Endodermal cell (in vitro differentiated cells): ENCODE data around the gene ANKUB1. TPM values are rescaled to one million over a fixed set of nuclear protein-coding genes. Genes with fewer than 3 reads are reported as not detected.

Experiments used
- DNase-seq: peaks from one replicate; pipeline ENCODE4 v3.0.0-alpha.2; 2017
- H3K27ac ChIP-seq: 2 replicates; pipeline ENCODE4 v1.5.1; 2013; ENCODE audit warnings: mild to moderate bottlenecking, low read depth, low read length, moderate library complexity
- H3K27me3 ChIP-seq: 2 replicates; pipeline ENCODE4 v1.6.1; 2013; ENCODE audit warnings: mild to moderate bottlenecking, low read length, moderate library complexity; ENCODE audit not compliant: insufficient read depth, control insufficient read depth, poor library complexity, severe bottlenecking
- H3K36me3 ChIP-seq: 2 replicates; pipeline ENCODE4 v1.7.0; 2013; ENCODE audit warnings: mild to moderate bottlenecking, low read length, moderate library complexity; ENCODE audit not compliant: control insufficient read depth, insufficient read depth
- H3K4me1 ChIP-seq: one replicate; pipeline ENCODE4 v1.7.0; 2013; ENCODE audit warnings: low read length; ENCODE audit not compliant: control insufficient read depth, insufficient read depth
- H3K4me3 ChIP-seq: 2 replicates; pipeline ENCODE4 v1.5.1; 2013; ENCODE audit warnings: mild to moderate bottlenecking, low read length, moderate library complexity
- H3K9ac ChIP-seq: 2 replicates; pipeline ENCODE4 v1.6.1; 2013; ENCODE audit warnings: mild to moderate bottlenecking, low read length, moderate library complexity; ENCODE audit not compliant: poor library complexity, severe bottlenecking; ENCODE audit errors: extremely low read depth
- H3K9me3 ChIP-seq: 2 replicates; pipeline ENCODE4 v1.6.1; 2013; ENCODE audit warnings: mild to moderate bottlenecking, low read length, moderate library complexity; ENCODE audit not compliant: control insufficient read depth
- H3K27ac Mint-ChIP-seq: 2 replicates; pipeline ENCODE4 v1.8.0; 2020; ENCODE audit warnings: mixed read lengths
- H3K27me3 Mint-ChIP-seq: 2 replicates; pipeline ENCODE4 v1.8.0; 2021; ENCODE audit warnings: mild to moderate bottlenecking, mixed read lengths; ENCODE audit not compliant: insufficient read depth
- H3K36me3 Mint-ChIP-seq: 2 replicates; pipeline ENCODE4 v1.8.0; 2020; ENCODE audit warnings: low read depth, mixed read lengths
- H3K4me1 Mint-ChIP-seq: 2 replicates; pipeline ENCODE4 v1.8.0; 2020; ENCODE audit warnings: mixed read lengths
- H3K4me3 Mint-ChIP-seq: 2 replicates; pipeline ENCODE4 v1.8.0; 2020; ENCODE audit warnings: mild to moderate bottlenecking, moderate library complexity, mixed read lengths
- H3K9me3 Mint-ChIP-seq: 2 replicates; pipeline ENCODE4 v1.8.0; 2020; ENCODE audit warnings: mild to moderate bottlenecking, mixed read lengths
- CTCF ChIP-seq: fragments of 200-600 bp; sonication (generic); conservative IDR thresholded peaks from 2 replicates; pipeline ENCODE4 v1.5.0; 2021; ENCODE audit warnings: antibody characterized with exemption, mild to moderate bottlenecking
- WGBS, 2 experiments: methylation state at CpG; one replicate each; pipeline versions ENCODE4 v1.1.5 to v1.1.7; 2013; ENCODE audit warnings: missing lambda C conversion rate in 2 of 2, mixed read lengths in 1 of 2; ENCODE audit not compliant: insufficient coverage in 1 of 2, insufficient read length in 1 of 2; 5-methylcytosine and 5-hydroxymethylcytosine counted together
- total RNA-seq, 2 donors: library from RNA; stranded (reverse); fragmentation: NEBNext Ultra II Directional in 1 of 2; extraction: Animal tissue kit (Norgen Biotek cat#: 25700) in 1 of 2; gene quantifications; 2 replicates in 1 of 2; 3 replicates in 1 of 2; pipeline ENCODE4 v1.2.1, GENCODE V29; 2021

Gene ANKUB1
- total RNA-seq, 2 donors from 2014 or later = not detected

GRCh38 chr3:149806171-149806778 lies 13.9 kb upstream of the ANKUB1 start:
- no peaks in the 10 kb centered on the region for H3K9me3 ChIP-seq
- no peaks in the 10 kb centered on the region for H3K9me3 Mint-ChIP-seq
- H3K36me3 Mint-ChIP-seq = no peaks in the 10 kb centered on the region
- no peaks in the 10 kb centered on the region for H3K4me1 Mint-ChIP-seq
- DNase-seq = no peak
- H3K4me1 ChIP-seq = no peaks in the 10 kb centered on the region
- H3K4me3 Mint-ChIP-seq = no peak overlapping the region
- no peak for TF ChIP-seq CTCF
- peaks cover 8% of the 10 kb centered on the region for H3K27me3 ChIP-seq
- H3K36me3 ChIP-seq = no peaks in the 10 kb centered on the region
- no peak overlapping the region for H3K4me3 ChIP-seq
- H3K27me3 Mint-ChIP-seq = peaks cover 2% of the 10 kb centered on the region
- WGBS, 2 experiments = 92% methylated on average over 2 of the region's 2 CpGs; no CpG with 5 or more reads in 1 of the 2 experiments
- no peak overlapping the region for H3K27ac Mint-ChIP-seq
- H3K9ac ChIP-seq = no peak overlapping the region
- H3K27ac ChIP-seq = no peak overlapping the region

GRCh38 chr3:149801639-149802038 lies 9.3 kb upstream of the ANKUB1 start:
- Mint-ChIP-seq H3K27ac (no peak overlapping the region), H3K36me3 (no peaks in the 10 kb centered on the region), H3K4me3 (no peak overlapping the region), H3K9me3 (peaks cover 8% of the 10 kb centered on the region), H3K27me3 (peaks cover 2% of the 10 kb centered on the region), H3K4me1 (no peaks in the 10 kb centered on the region)
- Histone ChIP-seq H3K9me3 (no peaks in the 10 kb centered on the region), H3K27ac (no peak overlapping the region), H3K9ac (no peak overlapping the region), H3K36me3 (no peaks in the 10 kb centered on the region), H3K4me1 (no peaks in the 10 kb centered on the region), H3K4me3 (no peak overlapping the region), H3K27me3 (peaks cover 8% of the 10 kb centered on the region)
- no peak for DNase-seq
- no peak for TF ChIP-seq CTCF
- WGBS, 2 experiments = 71 to 72% methylated on average over 4 to 5 of the region's 5 CpGs

GRCh38 chr3:149801195-149801594 lies 8.8 kb upstream of the ANKUB1 start:
- no peak overlapping the region for H3K4me3 Mint-ChIP-seq
- Histone ChIP-seq H3K27ac (no peak overlapping the region), H3K27me3 (peaks cover 8% of the 10 kb centered on the region), H3K4me3 (no peak overlapping the region), H3K9me3 (no peaks in the 10 kb centered on the region), H3K36me3 (no peaks in the 10 kb centered on the region), H3K9ac (no peak overlapping the region), H3K4me1 (no peaks in the 10 kb centered on the region)
- H3K27me3 Mint-ChIP-seq = peaks cover 2% of the 10 kb centered on the region
- no peaks in the 10 kb centered on the region for H3K4me1 Mint-ChIP-seq
- 100% methylated on average over 1 of the region's 1 CpG; no CpG with 5 or more reads in 1 of the 2 experiments for WGBS, 2 experiments
- H3K27ac Mint-ChIP-seq = no peak overlapping the region
- no peaks in the 10 kb centered on the region for H3K36me3 Mint-ChIP-seq
- TF ChIP-seq CTCF = no peak
- H3K9me3 Mint-ChIP-seq = peaks cover 8% of the 10 kb centered on the region
- DNase-seq = no peak
